Measurements from ENCODE around the gene SHPK. TPM values are rescaled to one million over a fixed set of nuclear protein-coding genes. Genes with fewer than 3 reads are reported as not detected.
"Not testable (repeated sequence)": the region's sequence is repeated elsewhere in the genome, so short reads cannot be mapped to it uniquely, and the experiment has no call there.

Gene SHPK
- total RNA-seq, 2 experiments from 2014 or later = 11.9 to 12.3 TPM

GRCh38 chr17:3569534-3570137 lies 66.4 kb downstream of the SHPK start:
- no peaks in the 10 kb centered on the region for H3K9me3 Mint-ChIP-seq
- H3K4me1 Mint-ChIP-seq = no peaks in the 10 kb centered on the region
- no peak for DNase-seq
- peaks cover 1% of the 10 kb centered on the region for H3K36me3 Mint-ChIP-seq
- H3K27me3 Mint-ChIP-seq = no peaks in the 10 kb centered on the region
- no peak overlapping the region for H3K4me3 Mint-ChIP-seq
- H3K27ac Mint-ChIP-seq = no peak overlapping the region

- no peak for DNase-seq
- no peak overlapping the region for H3K27ac Mint-ChIP-seq
- peaks cover 6% of the 10 kb centered on the region for H3K4me1 Mint-ChIP-seq
- no peaks in the 10 kb centered on the region for H3K9me3 Mint-ChIP-seq
- H3K36me3 Mint-ChIP-seq = peaks cover 1% of the 10 kb centered on the region
- H3K4me3 Mint-ChIP-seq = no peak overlapping the region
- no peaks in the 10 kb centered on the region for H3K27me3 Mint-ChIP-seq
These were observed 69.5 kb downstream of the SHPK start for GRCh38 chr17:3566551-3566950.

DNA sequence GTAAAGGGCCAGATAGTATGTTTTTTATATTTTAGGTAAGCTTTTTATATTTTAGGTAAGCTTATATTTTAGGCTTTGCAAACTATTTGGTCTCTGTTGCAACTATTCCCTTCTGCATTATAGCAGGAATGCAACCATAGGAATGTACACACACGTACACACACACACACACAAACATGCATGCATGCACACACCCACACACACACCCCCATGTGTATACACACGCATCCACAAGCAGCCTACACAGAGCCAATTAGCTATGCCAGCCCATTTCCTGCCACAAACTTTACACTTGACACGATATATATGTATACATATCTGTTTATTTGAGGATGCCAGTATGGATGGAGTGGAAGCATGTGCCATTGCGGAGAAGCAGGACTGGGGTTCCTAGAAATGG lies 70.9 kb downstream of the SHPK start:
- H3K9me3 Mint-ChIP-seq = no peaks in the 10 kb centered on the region
- H3K27ac Mint-ChIP-seq = no peak overlapping the region
- no peaks in the 10 kb centered on the region for H3K27me3 Mint-ChIP-seq
- no peak overlapping the region for H3K4me3 Mint-ChIP-seq
- H3K4me1 Mint-ChIP-seq = peaks cover 6% of the 10 kb centered on the region
- no peak for DNase-seq
- peaks cover 1% of the 10 kb centered on the region for H3K36me3 Mint-ChIP-seq

DNA sequence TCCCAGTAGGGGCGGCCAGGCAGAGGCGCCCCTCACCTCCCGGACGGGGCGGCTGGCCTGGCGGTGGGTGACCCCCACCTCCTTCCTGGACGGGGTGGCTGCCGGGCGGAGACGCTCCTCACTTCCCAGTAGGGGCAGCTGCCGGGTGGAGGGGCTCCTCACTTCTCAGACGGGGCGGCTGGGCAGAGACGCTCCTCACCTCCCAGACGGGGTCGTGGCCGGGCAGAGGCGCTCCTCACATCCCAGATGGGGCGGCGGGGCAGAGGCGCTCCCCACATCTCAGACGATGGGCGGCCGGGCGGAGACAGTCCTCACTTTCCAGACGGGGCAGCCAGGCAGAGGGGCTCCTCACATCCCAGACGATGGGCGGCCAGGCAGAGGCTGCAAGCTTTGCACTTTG lies 71.8 kb downstream of the SHPK start:
- H3K4me3 Mint-ChIP-seq, H3K36me3 Mint-ChIP-seq, H3K27me3 Mint-ChIP-seq, H3K9me3 Mint-ChIP-seq, H3K27ac Mint-ChIP-seq, H3K4me1 Mint-ChIP-seq, DNase-seq: not testable (repeated sequence)

DNA sequence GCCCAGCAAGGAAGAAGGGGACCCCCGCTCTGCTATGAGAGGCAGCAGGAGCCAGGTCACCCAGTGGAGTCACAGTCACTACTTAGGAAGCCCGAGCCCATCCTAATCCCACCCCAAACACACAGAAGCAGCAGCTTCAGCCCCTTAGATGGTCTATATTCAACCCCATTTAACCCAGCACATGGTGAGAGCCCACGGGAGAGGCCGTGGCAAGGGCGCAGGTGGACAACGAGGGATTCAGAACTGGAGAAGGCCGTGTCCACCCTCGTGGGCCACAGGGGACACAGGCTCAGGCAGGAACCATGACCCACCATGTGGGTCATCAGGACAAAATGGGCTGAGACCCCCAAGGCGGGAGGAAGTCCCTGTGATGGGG lies 76.8 kb downstream of the SHPK start:
- no peaks in the 10 kb centered on the region for H3K36me3 Mint-ChIP-seq
- no peak overlapping the region for H3K27ac Mint-ChIP-seq
- H3K27me3 Mint-ChIP-seq = no peaks in the 10 kb centered on the region
- no peak for DNase-seq
- H3K9me3 Mint-ChIP-seq = no peaks in the 10 kb centered on the region
- H3K4me3 Mint-ChIP-seq = no peak overlapping the region
- peaks cover 15% of the 10 kb centered on the region for H3K4me1 Mint-ChIP-seq

DNA sequence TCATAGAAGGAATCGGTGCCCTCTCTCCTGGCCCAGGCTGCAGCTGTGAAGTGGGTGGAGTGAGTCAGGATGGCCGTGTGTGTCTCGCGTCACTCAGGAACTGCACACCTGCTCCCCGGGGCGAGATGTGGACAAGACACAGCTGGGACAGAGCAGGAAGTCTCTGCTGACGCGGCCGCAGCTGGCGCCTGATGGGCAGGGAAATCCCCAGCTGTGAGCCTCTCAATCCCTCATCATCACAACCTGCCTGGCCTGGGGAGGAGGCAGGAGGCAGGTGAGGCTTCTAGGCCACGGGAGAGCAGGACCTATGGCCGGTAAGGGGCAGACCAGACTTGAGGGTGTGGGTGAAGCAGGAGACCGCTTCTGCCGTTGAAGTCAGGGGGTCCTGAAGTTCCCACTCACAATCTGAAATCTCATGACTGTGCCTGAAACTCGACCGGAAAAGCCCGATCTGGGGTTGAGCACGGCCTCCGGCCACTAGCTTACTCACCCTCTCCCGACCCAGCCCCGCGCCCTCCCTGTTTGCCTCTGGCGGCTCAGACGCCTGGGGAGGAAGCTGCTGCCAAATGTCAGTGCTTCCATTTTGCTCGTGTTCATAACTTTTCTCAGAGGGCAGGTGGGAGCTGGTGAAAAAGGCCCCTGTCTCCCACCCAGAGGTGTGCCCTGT lies 77.3 kb downstream of the SHPK start:
- H3K4me1 Mint-ChIP-seq = peaks cover 15% of the 10 kb centered on the region
- peak; percentile 65 for DNase-seq
- no peak overlapping the region for H3K4me3 Mint-ChIP-seq
- no peaks in the 10 kb centered on the region for H3K9me3 Mint-ChIP-seq
- peak overlapping the region; percentile 52 for H3K27ac Mint-ChIP-seq
- no peaks in the 10 kb centered on the region for H3K36me3 Mint-ChIP-seq
- no peaks in the 10 kb centered on the region for H3K27me3 Mint-ChIP-seq

Other genes with a start within 250 kb of the SHPK start
- gene OR3A2, start 249.9 kb downstream of the SHPK start, total RNA-seq = 1 to 10 TPM; 7.2 to 8.3 TPM
- gene OR1E1, start 237.8 kb downstream of the SHPK start, total RNA-seq = not detected
- gene OR3A3, start 224.9 kb downstream of the SHPK start, total RNA-seq = not detected
- not detected for gene OR1E2, start 202.4 kb downstream of the SHPK start, total RNA-seq
- under 1 TPM in 1 of 2 experiments, not detected in 1; 0.16 TPM for gene SPATA22, start 164.4 kb downstream of the SHPK start, total RNA-seq
- gene ASPA, start 160.3 kb downstream of the SHPK start, total RNA-seq = not detected
- gene TRPV3, start 78.4 kb downstream of the SHPK start, total RNA-seq = under 1 TPM; 0.47 to 0.64 TPM
- gene TRPV1, start 26.8 kb downstream of the SHPK start, total RNA-seq = 1 to 10 TPM; 1.4 TPM
- gene CTNS, start 510 bp upstream of the SHPK start, total RNA-seq = 10 to 100 TPM; 10.6 to 11.0 TPM
- 10 to 100 TPM; 12.3 to 13.6 TPM for gene TAX1BP3, start 32.3 kb upstream of the SHPK start, total RNA-seq
- gene EMC6, start 32.6 kb upstream of the SHPK start, total RNA-seq = 10 to 100 TPM; 83.6 to 85.8 TPM
- 10 to 100 TPM; 32.0 to 38.7 TPM for gene P2RX5, start 59.9 kb upstream of the SHPK start, total RNA-seq
- 10 to 100 TPM; 23.8 to 24.6 TPM for gene HASPIN, start 87.7 kb upstream of the SHPK start, total RNA-seq
- gene ITGAE, start 164.9 kb upstream of the SHPK start, total RNA-seq = 10 to 100 TPM; 24.9 to 29.8 TPM
- 10 to 100 TPM; 39.9 to 41.1 TPM for gene NCBP3, start 210.0 kb upstream of the SHPK start, total RNA-seq

All from activated naive CD8-positive, alpha-beta T cell treated with anti-CD3 and anti-CD28 coated beads for 36 hours (primary cell).